BJ (cell line): Measurements from ENCODE around the gene MBOAT7. TPM values are rescaled to one million over a fixed set of nuclear protein-coding genes. Genes with fewer than 3 reads are reported as not detected.

Experiments
- CTCF ChIA-PET: fragments of 350-600 bp; formaldehyde crosslinking; extraction: SDS; loops from one replicate; lab custom pipeline; 2021; ENCODE audit warnings: antibody characterized with exemption, inconsistent platforms; lab: Yijun Ruan, JAX
- POLR2A ChIA-PET: fragments of 300-600 bp; sonication (Branson Sonifier 250); formaldehyde crosslinking; extraction: SDS; loops from one replicate; lab custom pipeline; 2021; ENCODE audit warnings: antibody characterized with exemption; lab: Charles Lee
- DNase-seq: peaks from one replicate; pipeline ENCODE4 v3.0.0-alpha.2; 2011; ENCODE audit warnings: low read depth
- H3K27me3 ChIP-seq: 2 replicates; pipeline ENCODE4 v1.6.0; 2011; ENCODE audit warnings: low read length; ENCODE audit not compliant: control insufficient read depth, insufficient read depth
- H3K36me3 ChIP-seq: 2 replicates; pipeline ENCODE4 v1.5.1; 2011; ENCODE audit warnings: low read length; ENCODE audit not compliant: control insufficient read depth, insufficient read depth
- H3K4me3 ChIP-seq: 2 replicates; pipeline ENCODE4 v1.5.1; 2011; ENCODE audit warnings: low read depth, mild to moderate bottlenecking, control low read depth, low read length
- CTCF ChIP-seq: IDR thresholded peaks from 2 replicates; pipeline ENCODE4 v1.5.1; 2011; ENCODE audit warnings: low read depth, mild to moderate bottlenecking, control low read depth, inconsistent platforms, low read length, moderate library complexity; ENCODE audit not compliant: insufficient read depth
- polyA plus RNA-seq: library from polyadenylated mRNA; depleted of rRNA; stranded (reverse); fragments of >200 nt; gene quantifications from 2 replicates; pipeline ENCODE4 v1.2.3, GENCODE V29; 2011

MBOAT7 gene
- polyA plus RNA-seq, 1 experiment, result 101 TPM

GRCh38 chr19:54137699-54138488 is 51.5 kb downstream of the MBOAT7 start, which contains the start of gene CNOT3:
CNOT3 (plus strand) TSS chr19:54137762; CDS start chr19:54142979, 5,217 bp downstream.
- CTCF ChIA-PET, result interaction anchor here (1.0 to 2.0 kb wide), 2 partner anchors 10 to 345 kb away, joined by 4 to 6 read pairs; no protein-coding TSS in a partner anchor
- POLR2A ChIA-PET, result interaction anchor here (0.6 to 1.3 kb wide), 3 partner anchors 22 to 258 kb away, joined by 3 to 7 read pairs (median 7); partner anchors contain the start of genes LENG1, PRPF31 and TFPT
- Histone ChIP-seq H3K36me3 (peaks cover 12% of the 10 kb centered on the region), H3K27me3 (no peaks in the 10 kb centered on the region), H3K4me3 (peak within 1 kb of the TSS; percentile 90)
- no peak for TF ChIP-seq CTCF
- no peak for DNase-seq

GRCh38 chr19:54136864-54137698 is 52.3 kb downstream of the MBOAT7 start:
- CTCF ChIA-PET, result interaction anchor here (1.0 to 2.0 kb wide), 3 partner anchors 11 to 344 kb away, joined by 4 to 6 read pairs (median 4); no protein-coding TSS in a partner anchor
- Histone ChIP-seq H3K27me3 (no peaks in the 10 kb centered on the region), H3K36me3 (peaks cover 8% of the 10 kb centered on the region; the same call in 1 of the 2 replicates), H3K4me3 (peak overlapping the region; percentile 90)
- DNase-seq, result peak; percentile 100
- TF ChIP-seq CTCF, result no peak
- POLR2A ChIA-PET, result interaction anchor here (0.6 to 1.3 kb wide), 6 partner anchors 20 to 325 kb away, joined by 3 to 7 read pairs (median 3); partner anchors contain the start of genes LENG1, LENG8, PRPF31 and TFPT

GRCh38 chr19:54136086-54136863 is 53.1 kb downstream of the MBOAT7 start:
- Histone ChIP-seq H3K27me3 (no peaks in the 10 kb centered on the region), H3K36me3 (peaks cover 8% of the 10 kb centered on the region; the same call in 1 of the 2 replicates), H3K4me3 (peak overlapping the region; percentile 37)
- ChIA-PET POLR2A (interaction anchor here (1.3 kb wide), 1 partner anchor 23 kb away, joined by 7 read pairs; the partner anchor contains the start of gene LENG1), CTCF (interaction anchor here (1.1 kb wide), 1 partner anchor 17 kb away, joined by 4 read pairs; no protein-coding TSS in a partner anchor)
- no peak for DNase-seq
- no peak for TF ChIP-seq CTCF

GRCh38 chr19:54133957-54134590 is 55.3 kb downstream of the MBOAT7 start:
- peaks cover 11% of the 10 kb centered on the region for H3K36me3 ChIP-seq
- H3K27me3 ChIP-seq, result no peaks in the 10 kb centered on the region
- ChIA-PET POLR2A (no interaction called here), CTCF (no interaction called here)
- H3K4me3 ChIP-seq, result no peak overlapping the region
- no peak for TF ChIP-seq CTCF
- DNase-seq, result no peak
